Thoracic aorta (tissue), 2 donors: Measurements from ENCODE around the gene RPGRIP1L. TPM values are rescaled to one million over a fixed set of nuclear protein-coding genes. Genes with fewer than 3 reads are reported as not detected.

Experiments
- ATAC-seq: fragments of 150-250 bp; one replicate; pipeline ENCODE4 v1.8.0; 2017; ENCODE audit warnings: low read depth; ENCODE audit not compliant: insufficient number of reproducible peaks, low FRiP score
- DNase-seq: peaks from one replicate; pipeline ENCODE4 v3.0.0-alpha.2; 2020; ENCODE audit warnings: low spot score
- H3K27ac ChIP-seq, 2 donors: fragments of 200-600 bp; sonication (generic); 1 replicate in 1 of 2; 2 replicates in 1 of 2; pipeline ENCODE4 v1.5.1; 2016; ENCODE audit warnings: mild to moderate bottlenecking in 2 of 2, moderate library complexity in 2 of 2
- H3K27me3 ChIP-seq: fragments of 200-600 bp; sonication (generic); replicated peaks from 2 replicates; pipeline ENCODE4 v1.6.0; 2016; ENCODE audit warnings: mild to moderate bottlenecking; ENCODE audit not compliant: insufficient read depth
- H3K36me3 ChIP-seq: fragments of 200-600 bp; sonication (generic); one replicate; pipeline ENCODE4 v1.5.1; 2016
- H3K4me1 ChIP-seq, 2 donors: fragments of 200-600 bp; sonication (generic); 1 replicate in 1 of 2; 2 replicates in 1 of 2; pipeline versions ENCODE4 v1.5.1 to v1.6.0; 2016; ENCODE audit warnings: low read depth in 2 of 2, mild to moderate bottlenecking in 1 of 2; ENCODE audit not compliant: control insufficient read depth in 1 of 2
- H3K4me3 ChIP-seq: fragments of 200-600 bp; sonication (generic); 2 replicates; pipeline ENCODE4 v1.5.1; 2016; ENCODE audit warnings: mild to moderate bottlenecking
- H3K9me3 ChIP-seq: fragments of 200-600 bp; sonication (generic); 2 replicates; pipeline ENCODE4 v1.5.1; 2016
- CTCF ChIP-seq: fragments of 200-600 bp; sonication (generic); IDR thresholded peaks from one replicate; pipeline ENCODE4 v1.5.1; 2019; ENCODE audit warnings: antibody characterized with exemption
- total RNA-seq, 2 donors: library from RNA; depleted of rRNA; stranded (reverse); fragments of >200 nt; gene quantifications; one replicate each; pipeline versions ENCODE4 v1.1.0 to v1.2.3, GENCODE V29; 2016

Gene RPGRIP1L
- total RNA-seq, 2 donors from 2014 or later: 3.4 to 9.1 TPM

- DNase-seq: no peak
- Histone ChIP-seq H3K4me3 (no peak overlapping the region), H3K9me3 (no peaks in the 10 kb centered on the region), H3K36me3 (no peaks in the 10 kb centered on the region), H3K27ac (no peak overlapping the region), H3K4me1 (peaks cover 0 to 8% of the 10 kb centered on the region in 2 donors), H3K27me3 (no peaks in the 10 kb centered on the region)
- no peak for TF ChIP-seq CTCF
- ATAC-seq: no peak
Measured at GRCh38 chr16:53726625-53727024, 23.0 kb upstream of the RPGRIP1L start.

GRCh38 chr16:53721017-53721416 is 17.4 kb upstream of the RPGRIP1L start:
- no peaks in the 10 kb centered on the region for H3K9me3 ChIP-seq
- no peak for ATAC-seq
- no peak for TF ChIP-seq CTCF

GRCh38 chr16:53717577-53717976 is 13.9 kb upstream of the RPGRIP1L start:
- Histone ChIP-seq H3K27me3 (no peaks in the 10 kb centered on the region), H3K4me1 (peaks cover 23 to 30% of the 10 kb centered on the region in 2 donors), H3K4me3 (no peak overlapping the region), H3K9me3 (no peaks in the 10 kb centered on the region), H3K27ac (no peak overlapping the region), H3K36me3 (no peaks in the 10 kb centered on the region)
- TF ChIP-seq CTCF: no peak
- no peak for ATAC-seq
- DNase-seq: no peak

More at GRCh38 chr16:53721017-53721416, 17.4 kb upstream of the RPGRIP1L start:
- DNase-seq: no peak
- Histone ChIP-seq H3K4me1 (peaks cover 13 to 14% of the 10 kb centered on the region in 2 donors), H3K4me3 (no peak overlapping the region), H3K27me3 (no peaks in the 10 kb centered on the region), H3K36me3 (no peaks in the 10 kb centered on the region), H3K27ac (no peak overlapping the region)

GRCh38 chr16:53715023-53715384 is 11.3 kb upstream of the RPGRIP1L start:
- no peak overlapping the region for H3K27ac ChIP-seq

More at GRCh38 chr16:53715023-53715384, 11.3 kb upstream of the RPGRIP1L start:
- ATAC-seq: no peak
- Histone ChIP-seq H3K4me1 (peaks cover 22 to 30% of the 10 kb centered on the region in 2 donors), H3K9me3 (no peaks in the 10 kb centered on the region), H3K27me3 (no peaks in the 10 kb centered on the region), H3K4me3 (no peak overlapping the region), H3K36me3 (no peaks in the 10 kb centered on the region)
- TF ChIP-seq CTCF: no peak
- DNase-seq: no peak
